Endothelial cell of umbilical vein (primary cell): Measurements from ENCODE around the gene SLC8A1. TPM values are rescaled to one million over a fixed set of nuclear protein-coding genes. Genes with fewer than 3 reads are reported as not detected.

Experiments used
- BruUV-seq: library from RNA; stranded (reverse); fragments of 400-500 nt; replicated peaks from 2 replicates; lab custom pipeline; 2021; lab: Mats Ljungman, UMichigan
- CTCF ChIA-PET: fragments of 300-600, 350-600 bp; sonication (Branson Sonifier 250); formaldehyde crosslinking; loops from one replicate; lab custom pipeline; 2021; ENCODE audit warnings: antibody characterized with exemption, inconsistent platforms; lab: Charles Lee
- POLR2A ChIA-PET: fragments of 300-600, 350-600 bp; sonication (Branson Sonifier 250); formaldehyde crosslinking; loops from one replicate; lab custom pipeline; 2021; ENCODE audit warnings: antibody characterized with exemption, inconsistent platforms; lab: Charles Lee
- DNase-seq: peaks from one replicate; pipeline ENCODE4 v3.0.0-alpha.2; 2011; ENCODE audit warnings: low read depth, low spot score
- FAIRE-seq: peaks from 2 replicates; lab custom pipeline; 2011; peaks lifted over from hg19 to GRCh38; lab: Jason Lieb, UNC
- H2AFZ ChIP-seq: 2 replicates; pipeline ENCODE4 v1.6.0; 2012; ENCODE audit warnings: low read depth, low read length, control low read depth, inconsistent platforms
- H3K27ac ChIP-seq: 2 replicates; pipeline ENCODE4 v1.5.1; 2011; ENCODE audit warnings: low read depth, mild to moderate bottlenecking, control low read depth, low read length, moderate library complexity; ENCODE audit not compliant: insufficient read depth
- H3K27me3 ChIP-seq, 2 experiments: 2 replicates each; pipeline versions ENCODE4 v1.6.0 to v1.6.1; 2011; ENCODE audit warnings: low read length in 2 of 2, mixed read lengths in 1 of 2; ENCODE audit not compliant: control insufficient read depth in 2 of 2, insufficient read depth in 2 of 2
- H3K36me3 ChIP-seq, 2 experiments: 2 replicates in 1 of 2; 3 replicates in 1 of 2; pipeline ENCODE4 v1.5.1; 2011; ENCODE audit warnings: low read length in 2 of 2, mild to moderate bottlenecking in 1 of 2, moderate library complexity in 1 of 2; ENCODE audit not compliant: control insufficient read depth in 2 of 2, insufficient read depth in 2 of 2; ENCODE audit errors: extremely low read depth in 1 of 2
- H3K4me1 ChIP-seq: 3 replicates; pipeline ENCODE4 v1.5.1; 2011; ENCODE audit warnings: mild to moderate bottlenecking, low read length; ENCODE audit not compliant: control insufficient read depth, insufficient read depth; ENCODE audit errors: extremely low read depth
- H3K4me2 ChIP-seq: 2 replicates; pipeline ENCODE4 v1.6.1; 2011; ENCODE audit warnings: low read length, control low read depth, mixed read lengths; ENCODE audit not compliant: insufficient read depth
- H3K4me3 ChIP-seq, 3 experiments: fragments of 200-600 bp in 1 of 3; sonication (generic), shearing (Covaris generic) in 1 of 3; replicated peaks in 1 of 3; 2 replicates each; pipeline ENCODE4 v1.5.1; 2011 to 2016; ENCODE audit warnings: control low read depth in 3 of 3, low read length in 3 of 3, mild to moderate bottlenecking in 2 of 3, inconsistent platforms in 1 of 3, low read depth in 1 of 3, moderate library complexity in 1 of 3; ENCODE audit not compliant: insufficient read depth in 1 of 3
- H3K79me2 ChIP-seq: 2 replicates; pipeline ENCODE4 v1.6.0; 2012; ENCODE audit warnings: low read length, inconsistent platforms; ENCODE audit not compliant: control insufficient read depth, insufficient read depth
- H3K9ac ChIP-seq: replicated peaks from 2 replicates; pipeline ENCODE3; 2011; ENCODE audit warnings: low read length, control low read depth; ENCODE audit not compliant: insufficient read depth; ENCODE audit errors: extremely low read depth
- H3K9me1 ChIP-seq: replicated peaks from 3 replicates; pipeline ENCODE4 v1.6.0; 2011; ENCODE audit warnings: mild to moderate bottlenecking, low read length; ENCODE audit not compliant: control insufficient read depth, insufficient read depth; ENCODE audit errors: extremely low read depth
- H3K9me3 ChIP-seq: replicated peaks from 2 replicates; pipeline ENCODE4 v1.5.1; 2012; ENCODE audit warnings: low read length, inconsistent platforms; ENCODE audit not compliant: control insufficient read depth, insufficient read depth
- H4K20me1 ChIP-seq: replicated peaks from 2 replicates; pipeline ENCODE3; 2011; ENCODE audit warnings: mild to moderate bottlenecking, low read length; ENCODE audit not compliant: control insufficient read depth, insufficient read depth; ENCODE audit errors: extremely low read depth
- CTCF ChIP-seq, 2 donors: IDR thresholded peaks; 1 replicate in 1 of 2; 2 replicates in 1 of 2; pipeline ENCODE4 v1.5.1; 2011; ENCODE audit warnings: low read length in 2 of 2, mild to moderate bottlenecking in 2 of 2, moderate library complexity in 2 of 2, control low read depth in 1 of 2, inconsistent platforms in 1 of 2, low read depth in 1 of 2; ENCODE audit not compliant: insufficient read depth in 1 of 2; ENCODE audit errors: extremely low read depth in 1 of 2
- EZH2 ChIP-seq: IDR thresholded peaks from 2 replicates; pipeline ENCODE4 v1.6.1; 2012; ENCODE audit warnings: borderline replicate concordance, low read depth, mild to moderate bottlenecking, moderate library complexity, low read length, inconsistent platforms; ENCODE audit not compliant: severe bottlenecking
- FOS ChIP-seq: IDR thresholded peaks from 2 replicates; pipeline ENCODE4 v1.6.1; 2011; ENCODE audit warnings: mild to moderate bottlenecking, low read length, moderate library complexity, borderline replicate concordance; ENCODE audit not compliant: insufficient read depth
- GATA2 ChIP-seq: IDR thresholded peaks from 2 replicates; pipeline ENCODE4 v1.7.0; 2011; ENCODE audit warnings: low read depth, mild to moderate bottlenecking, moderate library complexity, mixed read lengths, low read length; ENCODE audit not compliant: insufficient read length, insufficient read depth
- JUN ChIP-seq: IDR thresholded peaks from 2 replicates; pipeline ENCODE4 v1.6.1; 2011; ENCODE audit warnings: borderline replicate concordance, low read depth; ENCODE audit not compliant: insufficient read length, insufficient read depth
- MAX ChIP-seq: IDR thresholded peaks from 2 replicates; pipeline ENCODE4 v1.6.1; 2011; ENCODE audit not compliant: insufficient read depth, insufficient read length
- MYC ChIP-seq: IDR thresholded peaks from one replicate; pipeline ENCODE4 v1.6.1; 2011; ENCODE audit warnings: mild to moderate bottlenecking, low read depth, low read length
- POLR2A ChIP-seq: IDR thresholded peaks from 2 replicates; pipeline ENCODE4 v1.6.1; 2012; ENCODE audit warnings: low read depth, mild to moderate bottlenecking, control low read depth, low read length
- POLR2AphosphoS5 ChIP-seq: IDR thresholded peaks from 2 replicates; pipeline ENCODE4 v1.6.1; 2012; ENCODE audit warnings: low read depth, mild to moderate bottlenecking, control low read depth, low read length, moderate library complexity; ENCODE audit not compliant: insufficient read depth
- dilution Hi-C: fragments of 300-500 bp; cut with MboI; formaldehyde crosslinking; loops from one replicate; pipeline ENCODE4 v1.15.0; 2019; ENCODE audit warnings: low sequenced_read_pairs; ENCODE audit not compliant: extremely low pct_ligation_motif_present
- intact Hi-C: fragments of 100-400 bp; cut with micrococcal nuclease; formaldehyde crosslinking; loops from one replicate; pipeline ENCODE4 v1.10.0; 2022
- polyA plus RNA-seq, 4 experiments: library from polyadenylated mRNA; depleted of rRNA in 3 of 4; stranded (reverse) in 3 of 4; unstranded in 1 of 4; fragments of >200 nt; gene quantifications; 2 replicates each; pipeline versions ENCODE4 v1.2.1 to v1.2.3, GENCODE V29; 2011 to 2012; ENCODE audit warnings: missing spikeins in 1 of 4
- total RNA-seq: library from RNA; stranded (reverse); gene quantifications from 2 replicates; pipeline ENCODE4 v1.2.3, GENCODE V29; 2021

Gene SLC8A1
- total and polyA plus RNA-seq, 2 donors (not counting 3 experiments of a cell fraction or from before 2014, with no cell fraction given) = 0.19 to 1.8 TPM

GRCh38 chr2:40106061-40106460, 345.8 kb downstream of the SLC8A1 start:
- Histone ChIP-seq H3K36me3 (no peaks in the 10 kb centered on the region), H3K9me1 (no peaks in the 10 kb centered on the region), H3K4me2 (no peak overlapping the region), H2AFZ (no peak overlapping the region), H3K27ac (no peak overlapping the region), H3K79me2 (no peaks in the 10 kb centered on the region), H3K4me3 (no peak overlapping the region), H3K27me3 (no peaks in the 10 kb centered on the region), H3K4me1 (no peaks in the 10 kb centered on the region), H3K9me3 (no peaks in the 10 kb centered on the region), H3K9ac (no peak overlapping the region), H4K20me1 (no peaks in the 10 kb centered on the region)
- BruUV-seq = no TSS peak
- intact Hi-C loops = no loop called here
- DNase-seq (no peak), FAIRE-seq (no peak)
- ChIA-PET CTCF (no interaction called here), POLR2A (no interaction called here)
- dilution Hi-C loops = no loop called here
- TF ChIP-seq POLR2AphosphoS5 (no peak), MAX (no peak), JUN (no peak), FOS (no peak), EZH2 (no peak), MYC (no peak), POLR2A (no peak), GATA2 (no peak), CTCF (IDR thresholded peaks at IDR 0.05; ENCODE audit: extremely low read depth in 1 of 2, insufficient read depth in 1 of 2, low read depth in 1 of 2, low read length in 2 of 2) (no peak)
